Activated CD8-positive, alpha-beta T cell treated with anti-CD3 and anti-CD28 coated beads, Interleukin-2, amount 10 ng/mL, durations not matched to agents 7 days and 5 days (primary cell): Measurements from ENCODE around the gene VAC14. TPM values are rescaled to one million over a fixed set of nuclear protein-coding genes. Genes with fewer than 3 reads are reported as not detected.

Source experiments
- ATAC-seq: fragments of 150-1000 bp; cut with Tn5 transposase; one replicate; pipeline ENCODE4 v1.10.0; 2021; ENCODE audit warnings: moderate library complexity
- CTCF ChIA-PET: fragments of 350-600 bp; sonication (Branson Sonifier 250); formaldehyde crosslinking; loops from one replicate; lab custom pipeline; 2021; ENCODE audit warnings: antibody characterized with exemption; lab: Charles Lee
- POLR2A ChIA-PET: fragments of 350-600 bp; sonication (Branson Sonifier 250); formaldehyde crosslinking; loops from one replicate; lab custom pipeline; 2021; ENCODE audit warnings: antibody characterized with exemption; lab: Charles Lee
- DNase-seq: peaks from one replicate; pipeline ENCODE4 v3.0.0-alpha.2; 2020
- H3K27ac Mint-ChIP-seq: one replicate; pipeline ENCODE4 v1.8.0; 2021; ENCODE audit warnings: mild to moderate bottlenecking, mixed read lengths
- H3K27me3 Mint-ChIP-seq: one replicate; pipeline ENCODE4 v1.8.0; 2021; ENCODE audit warnings: low read depth, mixed read lengths
- H3K36me3 Mint-ChIP-seq: one replicate; pipeline ENCODE4 v1.8.0; 2021; ENCODE audit warnings: low read depth, mixed read lengths
- H3K4me1 Mint-ChIP-seq: one replicate; pipeline ENCODE4 v1.8.0; 2021; ENCODE audit warnings: low read depth, mixed read lengths
- H3K4me3 Mint-ChIP-seq: one replicate; pipeline ENCODE4 v1.8.0; 2021; ENCODE audit warnings: mild to moderate bottlenecking, mixed read lengths
- H3K9me3 Mint-ChIP-seq: one replicate; pipeline ENCODE4 v1.8.0; 2022; ENCODE audit warnings: mixed read lengths; ENCODE audit not compliant: insufficient read depth
- total RNA-seq, 2 experiments: library from RNA; stranded (reverse); gene quantifications; one replicate each; pipeline ENCODE4 v1.2.3, GENCODE V29; 2021

Gene VAC14
- total RNA-seq, 2 experiments from 2014 or later = 35.2 to 37.9 TPM

DNA sequence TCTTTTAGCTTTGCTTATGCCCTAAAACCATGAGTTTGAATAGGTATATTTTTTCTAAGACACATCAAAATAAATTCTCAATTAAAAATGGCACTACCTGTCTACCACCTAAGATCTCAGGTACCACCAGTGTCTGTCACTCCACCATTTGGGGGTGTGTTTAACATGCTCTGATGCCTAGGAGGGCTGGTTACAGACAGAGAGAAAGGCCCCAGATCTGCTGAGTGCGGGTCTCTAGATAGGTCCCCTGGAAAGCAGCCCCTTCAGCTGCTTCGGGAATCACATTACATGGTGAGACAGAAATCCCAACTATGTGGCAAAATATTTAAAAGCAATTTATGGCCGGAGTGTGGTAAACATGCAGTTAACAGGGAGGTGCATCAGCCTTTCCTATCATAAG, 653 bp upstream of the VAC14 start:
- H3K9me3 Mint-ChIP-seq = no peaks in the 10 kb centered on the region
- no peaks in the 10 kb centered on the region for H3K27me3 Mint-ChIP-seq
- DNase-seq (no peak), ATAC-seq (no peak)
- peak overlapping the region; percentile 93 for H3K27ac Mint-ChIP-seq
- peaks cover 25% of the 10 kb centered on the region for H3K4me1 Mint-ChIP-seq
- CTCF ChIA-PET = interaction anchor here (1.2 kb wide), 1 partner anchor 9 kb away, joined by 3 read pairs; no protein-coding TSS in a partner anchor
- POLR2A ChIA-PET = interaction anchor here (0.6 to 1.7 kb wide), 4 partner anchors 8 to 488 kb away, joined by 3 to 11 read pairs (median 3); partner anchors contain the start of gene CMTR2
- peak overlapping the region; percentile 90 for H3K4me3 Mint-ChIP-seq
- no peaks in the 10 kb centered on the region for H3K36me3 Mint-ChIP-seq

GRCh38 chr16:70800311-70800710, 647 bp downstream of the VAC14 start:
- CTCF ChIA-PET = no interaction called here
- Mint-ChIP-seq H3K27ac (peak overlapping the region; percentile 92), H3K27me3 (no peaks in the 10 kb centered on the region), H3K9me3 (no peaks in the 10 kb centered on the region), H3K36me3 (no peaks in the 10 kb centered on the region), H3K4me1 (peaks cover 25% of the 10 kb centered on the region), H3K4me3 (peak overlapping the region; percentile 90)
- peak; percentile 30 for DNase-seq
- POLR2A ChIA-PET = interaction anchor here (1.0 to 1.7 kb wide), 3 partner anchors 10 to 765 kb away, joined by 3 to 11 read pairs (median 4); no protein-coding TSS in a partner anchor
- ATAC-seq = peak; percentile 3

- no peaks in the 10 kb centered on the region for H3K36me3 Mint-ChIP-seq
- no peaks in the 10 kb centered on the region for H3K9me3 Mint-ChIP-seq
- ChIA-PET POLR2A (no interaction called here), CTCF (no interaction called here)
- no peak for DNase-seq
- no peak overlapping the region for H3K4me3 Mint-ChIP-seq
- H3K27ac Mint-ChIP-seq = no peak overlapping the region
- H3K27me3 Mint-ChIP-seq = no peaks in the 10 kb centered on the region
- no peak for ATAC-seq
- peaks cover 23% of the 10 kb centered on the region for H3K4me1 Mint-ChIP-seq
Measured at GRCh38 chr16:70796301-70796700, 4.7 kb downstream of the VAC14 start.

DNA sequence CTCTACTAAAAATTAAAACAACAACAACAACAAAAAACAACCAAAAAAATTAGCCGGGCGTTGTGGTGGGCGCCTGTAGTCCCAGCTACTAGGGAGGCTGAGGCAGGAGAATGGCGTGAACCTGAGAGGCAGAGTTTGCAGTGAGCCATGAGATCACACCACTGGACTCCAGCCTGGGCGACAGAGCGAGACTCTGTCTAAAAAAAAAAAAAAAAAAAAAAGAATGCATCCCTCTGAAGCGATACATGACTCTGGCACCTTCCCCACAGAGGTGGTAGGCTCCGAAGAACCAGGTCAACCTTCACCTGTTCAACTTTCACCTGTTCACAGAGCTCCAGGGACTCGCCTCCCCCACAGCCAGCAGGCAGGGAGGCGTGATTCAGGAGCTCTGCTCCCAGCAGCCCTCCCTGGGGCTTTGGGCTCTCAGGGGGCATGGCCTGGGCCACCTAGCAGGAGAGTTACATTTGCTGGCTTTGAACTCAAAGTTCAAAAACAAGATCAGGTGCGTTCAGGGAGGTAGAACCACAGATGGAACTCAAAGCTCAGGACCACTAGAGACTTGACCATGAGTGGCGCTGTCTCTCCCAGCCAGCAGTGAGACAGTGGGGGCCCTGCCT, 5.6 kb downstream of the VAC14 start:
- ATAC-seq = no peak
- DNase-seq = no peak
- Mint-ChIP-seq H3K9me3 (no peaks in the 10 kb centered on the region), H3K27ac (no peak overlapping the region), H3K4me3 (no peak overlapping the region), H3K36me3 (no peaks in the 10 kb centered on the region), H3K4me1 (peaks cover 19% of the 10 kb centered on the region), H3K27me3 (no peaks in the 10 kb centered on the region)
- CTCF ChIA-PET = no interaction called here
- POLR2A ChIA-PET = no interaction called here

DNA sequence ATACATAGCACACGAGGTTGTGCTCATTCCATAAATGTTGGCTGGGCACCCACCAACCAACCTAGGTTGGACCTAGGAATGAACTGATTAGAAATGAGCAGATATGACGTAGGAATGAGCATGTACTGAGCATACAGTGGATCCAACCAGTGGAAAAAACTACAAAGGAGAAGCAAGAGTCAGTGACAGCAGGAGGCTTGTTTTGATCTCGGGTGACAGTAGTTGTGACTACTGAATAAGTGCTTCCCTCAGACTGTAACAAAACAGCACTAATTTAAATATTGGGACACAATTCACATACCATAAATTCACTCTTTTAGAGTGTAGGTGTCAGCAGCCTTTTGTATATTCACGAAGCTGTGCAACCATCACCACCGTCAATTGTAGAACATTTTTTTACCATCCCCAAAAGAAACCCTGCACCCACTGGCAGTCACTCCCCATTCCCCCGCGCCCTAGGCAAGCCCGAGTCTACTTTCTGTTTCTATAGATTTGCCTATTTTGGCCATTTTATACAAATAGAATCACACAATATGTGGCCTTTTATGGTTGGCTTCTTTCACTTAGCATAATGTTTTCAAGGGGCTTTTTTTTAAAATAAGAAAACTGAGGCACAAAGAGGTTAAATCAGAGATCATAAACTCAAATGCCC, 7.0 kb downstream of the VAC14 start:
- no peaks in the 10 kb centered on the region for H3K36me3 Mint-ChIP-seq

GRCh38 chr16:70790815-70791214, 10.1 kb downstream of the VAC14 start:
- Mint-ChIP-seq H3K27me3 (no peaks in the 10 kb centered on the region), H3K36me3 (no peaks in the 10 kb centered on the region), H3K27ac (no peak overlapping the region), H3K4me1 (no peaks in the 10 kb centered on the region), H3K4me3 (no peak overlapping the region), H3K9me3 (no peaks in the 10 kb centered on the region)
- no peak for DNase-seq
- CTCF ChIA-PET = interaction anchor here (1.1 kb wide), 1 partner anchor 20 kb away, joined by 3 read pairs; no protein-coding TSS in a partner anchor
- POLR2A ChIA-PET = interaction anchor here (0.6 kb wide), 1 partner anchor 1566 kb away, joined by 3 read pairs; no protein-coding TSS in a partner anchor
- ATAC-seq = no peak

More for the DNA sequence above, 7.0 kb downstream of the VAC14 start:
- ATAC-seq = no peak
- DNase-seq = no peak
- Mint-ChIP-seq H3K27ac (no peak overlapping the region), H3K4me1 (peaks cover 6% of the 10 kb centered on the region), H3K9me3 (no peaks in the 10 kb centered on the region), H3K4me3 (no peak overlapping the region), H3K27me3 (no peaks in the 10 kb centered on the region)
- CTCF ChIA-PET = no interaction called here
- POLR2A ChIA-PET = no interaction called here

DNA sequence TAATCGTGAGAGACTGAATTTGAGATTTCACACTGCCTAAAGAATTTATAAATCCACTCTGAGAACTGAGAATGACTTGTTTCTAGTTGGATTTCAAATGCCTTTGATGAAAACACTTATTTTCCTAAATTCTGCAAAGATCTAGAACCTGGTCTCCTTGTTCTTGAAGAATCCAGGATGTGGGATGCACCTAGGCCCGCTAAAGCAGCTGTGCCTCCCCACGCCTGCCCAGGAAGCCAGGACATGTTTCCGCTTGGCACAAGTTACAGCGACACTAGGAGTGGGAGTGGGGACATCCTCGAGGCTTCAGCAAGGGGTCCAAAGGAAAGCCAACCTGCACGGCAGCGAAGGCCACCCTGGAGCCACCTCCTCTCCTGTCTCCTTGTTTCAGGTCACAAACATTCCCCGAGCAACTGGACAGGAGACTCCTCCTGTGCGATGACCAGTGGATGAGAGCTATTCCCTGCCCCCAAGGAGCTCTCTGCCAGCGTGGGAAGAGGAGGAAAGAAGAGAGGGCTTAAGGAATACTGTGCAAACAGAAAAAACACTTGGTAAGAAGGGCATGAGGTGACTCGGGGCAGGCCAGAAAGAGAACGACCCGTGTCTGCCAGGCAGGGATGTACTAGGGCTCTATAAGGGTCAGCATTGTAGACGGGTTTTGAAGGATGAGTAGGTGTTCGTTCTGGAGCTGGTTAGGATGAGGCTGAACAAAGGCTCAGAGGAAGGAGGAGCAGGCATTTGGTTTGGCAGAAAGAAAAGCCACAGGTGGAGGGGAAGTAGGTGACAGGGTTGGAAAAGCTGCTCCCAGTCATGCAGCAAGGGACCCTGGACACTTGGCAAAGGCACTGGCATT, 11.1 kb downstream of the VAC14 start:
- H3K4me1 Mint-ChIP-seq = no peaks in the 10 kb centered on the region
- peaks cover 4% of the 10 kb centered on the region for H3K36me3 Mint-ChIP-seq
- CTCF ChIA-PET = interaction anchor here (1.1 kb wide), 1 partner anchor 19 kb away, joined by 3 read pairs; no protein-coding TSS in a partner anchor
- DNase-seq (no peak), ATAC-seq (no peak)
- H3K27me3 Mint-ChIP-seq = no peaks in the 10 kb centered on the region
- no peak overlapping the region for H3K4me3 Mint-ChIP-seq
- H3K27ac Mint-ChIP-seq = no peak overlapping the region
- H3K9me3 Mint-ChIP-seq = no peaks in the 10 kb centered on the region
- POLR2A ChIA-PET = interaction anchor here (1.9 kb wide), 1 partner anchor 11 kb away, joined by 4 read pairs; the partner anchor contains the start of gene VAC14

- DNase-seq (no peak), ATAC-seq (no peak)
- H3K36me3 Mint-ChIP-seq = peaks cover 10% of the 10 kb centered on the region
- no peaks in the 10 kb centered on the region for H3K4me1 Mint-ChIP-seq
- H3K27ac Mint-ChIP-seq = no peak overlapping the region
- H3K27me3 Mint-ChIP-seq = no peaks in the 10 kb centered on the region
- H3K4me3 Mint-ChIP-seq = no peak overlapping the region
- no peaks in the 10 kb centered on the region for H3K9me3 Mint-ChIP-seq
- ChIA-PET CTCF (interaction anchor here (1.7 kb wide), 1 partner anchor 18 kb away, joined by 7 read pairs; no protein-coding TSS in a partner anchor), POLR2A (interaction anchor here (1.9 kb wide), 1 partner anchor 12 kb away, joined by 4 read pairs; the partner anchor contains the start of gene VAC14)
Measured at GRCh38 chr16:70788668-70789594, 12.0 kb downstream of the VAC14 start.

DNA sequence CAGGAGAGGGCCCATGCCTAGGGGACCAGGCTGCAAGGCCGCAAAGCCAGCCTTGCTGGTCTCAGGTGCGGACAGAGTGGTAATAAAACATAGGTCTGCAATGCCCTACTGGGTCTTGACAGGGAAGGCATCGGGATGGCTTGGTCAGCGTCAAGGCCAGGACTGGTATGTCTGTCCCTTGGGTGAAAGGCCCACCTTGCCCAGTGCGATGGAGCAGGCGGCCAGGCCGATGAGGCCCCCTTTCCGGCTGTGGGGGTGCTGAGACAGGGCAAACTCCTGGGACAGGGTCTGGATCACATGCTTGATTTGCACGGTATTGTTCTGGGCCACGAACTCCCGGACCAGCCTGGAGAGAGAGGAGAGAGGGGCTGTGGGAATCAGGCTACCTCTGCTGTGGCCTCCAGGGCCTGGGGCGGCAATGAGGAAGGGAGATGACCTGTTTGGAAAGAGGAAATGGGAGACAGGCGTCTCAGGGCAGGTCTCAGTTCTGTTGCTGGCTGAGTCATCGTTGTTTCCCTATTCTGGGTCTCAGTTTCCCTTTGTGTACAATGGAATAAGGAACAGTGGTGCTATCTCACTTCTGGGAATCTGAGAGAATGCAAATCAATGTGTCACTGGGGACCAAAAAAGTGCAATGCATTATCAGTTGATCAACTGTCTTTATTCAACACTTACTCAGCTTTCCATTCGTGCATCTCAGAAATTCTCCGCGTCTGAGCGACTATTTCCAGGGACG, 14.8 kb downstream of the VAC14 start:
- no peaks in the 10 kb centered on the region for H3K27me3 Mint-ChIP-seq
- H3K9me3 Mint-ChIP-seq = no peaks in the 10 kb centered on the region
- ChIA-PET CTCF (no interaction called here), POLR2A (no interaction called here)
- H3K4me1 Mint-ChIP-seq = no peaks in the 10 kb centered on the region
- H3K27ac Mint-ChIP-seq = no peak overlapping the region
- ATAC-seq (no peak), DNase-seq (no peak)
- H3K36me3 Mint-ChIP-seq = peaks cover 38% of the 10 kb centered on the region
- no peak overlapping the region for H3K4me3 Mint-ChIP-seq

GRCh38 chr16:70784692-70785555, 16.0 kb downstream of the VAC14 start:
- no peaks in the 10 kb centered on the region for H3K4me1 Mint-ChIP-seq
- H3K36me3 Mint-ChIP-seq = peaks cover 48% of the 10 kb centered on the region
- ATAC-seq (no peak), DNase-seq (no peak)
- no peak overlapping the region for H3K4me3 Mint-ChIP-seq
- H3K27me3 Mint-ChIP-seq = no peaks in the 10 kb centered on the region
- H3K27ac Mint-ChIP-seq = no peak overlapping the region
- H3K9me3 Mint-ChIP-seq = no peaks in the 10 kb centered on the region
- CTCF ChIA-PET = interaction anchor here (1.1 to 1.8 kb wide), 2 partner anchors 14 to 105 kb away, joined by 3 to 6 read pairs; no protein-coding TSS in a partner anchor
- POLR2A ChIA-PET = no interaction called here
